Stimulated activated naive CD8-positive, alpha-beta T cell treated with anti-CD3 and anti-CD28 coated beads, Interleukin-15, amount 100 ng/mL, for 72 hours (primary cell): Measurements from ENCODE around the gene KRT26.
A peak's percentile ranks its signal among the peaks of the same experiment; 100 is the strongest.

Source experiments
- ATAC-seq: fragments of 150-1000 bp; cut with Tn5 transposase; 2 replicates; pipeline ENCODE4 v1.10.0; 2021; ENCODE audit warnings: mild to moderate bottlenecking, moderate library complexity
- DNase-seq, 2 donors: peaks; one replicate each; pipeline ENCODE4 v3.0.0; 2021 to 2022
- H3K27ac Mint-ChIP-seq, 2 donors: one replicate each; pipeline ENCODE4 v1.8.0; 2022; ENCODE audit warnings: mild to moderate bottlenecking in 2 of 2, mixed read lengths in 2 of 2, moderate library complexity in 2 of 2
- H3K27me3 Mint-ChIP-seq: one replicate; pipeline ENCODE4 v1.8.0; 2022; ENCODE audit warnings: mixed read lengths
- H3K4me1 Mint-ChIP-seq: one replicate; pipeline ENCODE4 v1.8.0; 2022; ENCODE audit warnings: mild to moderate bottlenecking, mixed read lengths
- H3K4me3 Mint-ChIP-seq, 2 donors: one replicate each; pipeline ENCODE4 v1.8.0; 2022; ENCODE audit warnings: mild to moderate bottlenecking in 2 of 2, mixed read lengths in 2 of 2, moderate library complexity in 1 of 2
- H3K9me3 Mint-ChIP-seq, 2 donors: one replicate each; pipeline ENCODE4 v1.8.0; 2022; ENCODE audit warnings: mixed read lengths in 2 of 2

KRT26 gene

GRCh38 chr17:40803617-40804082 lies 31.6 kb upstream of the KRT26 start:
- H3K27ac Mint-ChIP-seq = no peak overlapping the region
- H3K4me3 Mint-ChIP-seq = no peak overlapping the region
- ATAC-seq = peak; percentile 92
- H3K9me3 Mint-ChIP-seq = no peaks in the 10 kb centered on the region
- no peaks in the 10 kb centered on the region for H3K4me1 Mint-ChIP-seq
- peak; percentile 71 to 78 for DNase-seq
- peaks cover 37% of the 10 kb centered on the region for H3K27me3 Mint-ChIP-seq

DNA sequence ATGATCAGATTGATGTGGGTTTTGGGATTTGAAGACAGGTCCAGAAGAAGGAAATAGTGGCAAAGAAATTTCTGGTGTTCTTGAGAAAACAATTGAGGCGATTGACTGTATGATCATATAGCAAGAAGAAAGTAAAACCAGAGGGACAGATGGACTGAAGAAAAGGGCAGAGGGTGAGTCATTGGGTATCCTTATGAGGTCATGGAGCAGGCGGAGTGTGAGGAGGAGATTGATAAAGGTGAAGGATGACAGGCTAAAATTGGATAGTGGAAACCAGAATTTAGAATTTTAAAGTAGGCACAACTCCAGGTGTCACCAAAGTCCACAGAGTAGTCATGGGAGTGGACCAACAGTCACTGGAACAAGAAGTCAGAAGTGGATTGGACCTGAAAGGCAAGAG lies 29.2 kb upstream of the KRT26 start:
- H3K9me3 Mint-ChIP-seq = no peaks in the 10 kb centered on the region
- no peak overlapping the region for H3K4me3 Mint-ChIP-seq
- DNase-seq (no peak), ATAC-seq (no peak)
- H3K27ac Mint-ChIP-seq = no peak overlapping the region
- H3K4me1 Mint-ChIP-seq = no peaks in the 10 kb centered on the region
- peaks cover 20% of the 10 kb centered on the region for H3K27me3 Mint-ChIP-seq

GRCh38 chr17:40800381-40800780 lies 28.4 kb upstream of the KRT26 start:
- ATAC-seq (no peak), DNase-seq (no peak)
- Mint-ChIP-seq H3K4me1 (no peaks in the 10 kb centered on the region), H3K4me3 (no peak overlapping the region), H3K27ac (no peak overlapping the region), H3K27me3 (peaks cover 26% of the 10 kb centered on the region), H3K9me3 (no peaks in the 10 kb centered on the region)

GRCh38 chr17:40799859-40800258 lies 27.9 kb upstream of the KRT26 start, which contains the start of gene KRT28:
Gene KRT28 (minus strand): TSS chr17:40799959. CDS start chr17:40799893, 66 bp downstream.
- no peak within 1 kb of the TSS for H3K27ac Mint-ChIP-seq
- peaks cover 27% of the 10 kb centered on the region for H3K27me3 Mint-ChIP-seq
- H3K4me1 Mint-ChIP-seq = no peaks in the 10 kb centered on the region
- no peak within 1 kb of the TSS for H3K4me3 Mint-ChIP-seq
- DNase-seq (no peak), ATAC-seq (no peak)
- H3K9me3 Mint-ChIP-seq = no peaks in the 10 kb centered on the region

GRCh38 chr17:40796846-40797245 lies 24.8 kb upstream of the KRT26 start:
- Mint-ChIP-seq H3K27me3 (peaks cover 33% of the 10 kb centered on the region), H3K9me3 (no peaks in the 10 kb centered on the region), H3K27ac (no peak overlapping the region), H3K4me1 (no peaks in the 10 kb centered on the region), H3K4me3 (no peak overlapping the region)
- ATAC-seq = no peak
- DNase-seq = no peak

DNA sequence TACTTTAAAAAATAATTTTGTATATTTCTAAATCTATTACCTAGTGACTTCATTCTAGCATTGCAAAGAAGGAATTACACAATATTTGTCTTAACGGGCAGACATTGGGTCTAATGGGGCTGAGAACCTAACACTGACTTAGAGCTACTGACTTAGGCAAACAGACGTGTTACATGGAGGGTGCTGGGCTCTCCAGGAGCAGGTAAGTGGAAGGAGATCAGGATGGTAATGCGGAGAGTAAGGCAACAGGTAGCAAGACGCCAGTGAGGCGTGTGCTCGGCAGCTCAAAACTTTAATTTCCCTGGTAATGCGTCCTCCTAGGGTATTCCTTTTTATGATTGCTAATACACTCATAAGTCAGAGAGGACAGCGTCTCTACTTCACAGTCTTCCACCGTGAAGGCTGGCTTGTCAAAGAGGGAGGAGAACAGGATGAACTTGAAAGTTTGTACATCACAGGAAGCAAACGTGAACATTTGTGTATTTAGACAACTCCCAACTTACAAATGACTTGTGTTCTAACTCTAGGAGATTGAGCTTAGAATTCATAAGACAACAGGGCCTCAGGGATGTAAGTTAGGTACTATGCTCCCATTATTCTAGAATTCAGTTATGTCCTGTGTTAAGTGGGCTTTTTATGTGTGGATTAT lies 23.1 kb upstream of the KRT26 start:
- Mint-ChIP-seq H3K27me3 (peaks cover 33% of the 10 kb centered on the region), H3K4me1 (no peaks in the 10 kb centered on the region), H3K4me3 (no peak overlapping the region), H3K9me3 (no peaks in the 10 kb centered on the region), H3K27ac (peak overlapping the region in 1 of 2 donors; percentile 79)
- no peak for DNase-seq
- ATAC-seq = no peak

GRCh38 chr17:40794466-40794865 lies 22.5 kb upstream of the KRT26 start:
- no peak for DNase-seq
- no peak for ATAC-seq
- Mint-ChIP-seq H3K9me3 (no peaks in the 10 kb centered on the region), H3K4me1 (no peaks in the 10 kb centered on the region), H3K27me3 (peaks cover 33% of the 10 kb centered on the region), H3K4me3 (no peak overlapping the region), H3K27ac (no peak overlapping the region)

DNA sequence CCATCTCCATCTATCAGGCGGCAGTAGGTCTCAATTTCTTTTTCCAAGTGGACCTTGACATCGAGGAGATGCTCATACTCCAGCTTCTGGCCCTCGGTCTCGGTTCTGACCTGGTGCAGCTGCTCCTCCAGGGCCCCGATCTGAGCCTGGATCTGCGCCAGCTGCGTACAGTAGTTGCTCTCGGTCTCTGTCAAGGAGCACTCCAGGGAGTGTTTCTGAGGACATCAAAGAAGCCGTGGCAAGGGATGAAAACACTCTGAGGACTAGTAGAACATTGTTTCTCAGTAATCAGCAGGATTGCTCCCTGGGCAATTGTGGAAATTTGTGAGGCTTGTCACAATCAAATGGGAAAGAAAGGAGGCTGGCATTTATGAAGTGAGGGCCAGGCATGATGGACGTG lies 21.8 kb upstream of the KRT26 start:
- DNase-seq = no peak

GRCh38 chr17:40791787-40792436 lies 19.9 kb upstream of the KRT26 start:
- Mint-ChIP-seq H3K4me1 (no peaks in the 10 kb centered on the region), H3K4me3 (no peak overlapping the region), H3K27me3 (peaks cover 33% of the 10 kb centered on the region), H3K9me3 (no peaks in the 10 kb centered on the region), H3K27ac (no peak overlapping the region)
- ATAC-seq (no peak), DNase-seq (no peak)

More for the DNA sequence above, 21.8 kb upstream of the KRT26 start:
- no peaks in the 10 kb centered on the region for H3K4me1 Mint-ChIP-seq
- H3K9me3 Mint-ChIP-seq = no peaks in the 10 kb centered on the region
- H3K27me3 Mint-ChIP-seq = peaks cover 33% of the 10 kb centered on the region
- H3K27ac Mint-ChIP-seq = no peak overlapping the region
- ATAC-seq = no peak
- H3K4me3 Mint-ChIP-seq = no peak overlapping the region

DNA sequence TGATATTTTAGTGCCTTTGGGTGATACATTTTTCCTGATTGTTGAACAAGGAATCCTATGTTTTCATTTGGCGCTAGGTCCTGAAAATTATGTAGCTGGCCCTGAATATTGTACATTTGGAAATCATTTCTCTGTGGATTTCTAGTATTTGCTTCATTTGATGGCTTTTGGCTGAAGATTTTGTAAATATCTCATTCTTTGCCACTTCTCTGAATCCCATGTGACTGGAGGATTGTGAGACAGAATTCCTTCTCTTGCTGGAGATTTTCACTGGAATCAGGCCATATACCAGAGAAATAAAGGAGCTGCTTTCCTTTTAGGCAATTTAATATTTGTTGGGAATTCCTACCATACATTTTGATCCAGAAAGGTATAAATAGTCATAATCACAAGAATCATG lies 19.1 kb upstream of the KRT26 start:
- no peaks in the 10 kb centered on the region for H3K4me1 Mint-ChIP-seq
- H3K4me3 Mint-ChIP-seq = no peak overlapping the region
- H3K27ac Mint-ChIP-seq = no peak overlapping the region
- H3K27me3 Mint-ChIP-seq = peaks cover 25% of the 10 kb centered on the region
- ATAC-seq (no peak), DNase-seq (no peak)
- H3K9me3 Mint-ChIP-seq = no peaks in the 10 kb centered on the region

GRCh38 chr17:40782450-40782849 lies 10.4 kb upstream of the KRT26 start, which contains the start of gene KRT27:
Gene KRT27 (minus strand): TSS chr17:40782550. CDS start chr17:40782493, 57 bp downstream.
- no peak within 1 kb of the TSS for H3K27ac Mint-ChIP-seq
- no peaks in the 10 kb centered on the region for H3K9me3 Mint-ChIP-seq
- DNase-seq (no peak), ATAC-seq (no peak)
- H3K4me3 Mint-ChIP-seq = no peak within 1 kb of the TSS
- H3K4me1 Mint-ChIP-seq = peaks cover 6% of the 10 kb centered on the region
- H3K27me3 Mint-ChIP-seq = peaks cover 31% of the 10 kb centered on the region

DNA sequence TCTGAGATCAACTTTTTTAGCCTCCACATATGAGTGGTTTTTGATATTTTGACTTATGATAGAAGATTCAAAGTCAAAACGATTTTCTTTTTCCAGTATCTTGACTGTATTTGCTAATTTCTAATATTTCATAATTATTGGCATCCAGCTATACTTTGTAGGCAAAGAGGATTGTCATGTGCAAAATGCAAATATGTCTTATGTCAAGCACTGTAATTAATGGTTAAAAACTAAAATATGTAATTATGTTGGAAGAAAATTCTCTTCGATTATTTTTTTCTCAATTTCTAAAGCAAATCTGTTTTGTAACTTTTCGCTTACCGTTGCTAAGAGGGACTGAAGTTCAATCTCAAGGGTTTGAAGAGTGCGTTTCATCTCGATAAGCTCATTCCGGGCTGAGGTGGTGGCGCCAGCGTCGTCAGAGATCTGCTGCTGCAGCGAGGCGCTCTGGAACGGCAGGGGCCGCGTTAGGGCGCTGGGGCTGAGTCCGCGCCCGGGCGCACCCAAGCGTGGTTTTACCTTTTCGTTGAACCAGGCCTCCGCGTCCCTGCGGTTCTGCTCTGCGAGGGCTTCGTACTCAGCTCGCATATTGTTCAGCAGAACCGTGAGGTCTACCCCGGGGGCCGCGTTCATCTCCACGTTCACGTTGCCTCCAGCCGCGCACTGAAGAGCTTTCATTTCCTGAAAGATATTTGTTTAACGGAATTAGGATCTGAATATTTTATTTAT lies 7.3 kb upstream of the KRT26 start:
- peak; percentile 54 for ATAC-seq
- Mint-ChIP-seq H3K4me3 (peak overlapping the region; percentile 63 to 69), H3K27ac (no peak overlapping the region), H3K27me3 (peaks cover 47% of the 10 kb centered on the region), H3K4me1 (peaks cover 6% of the 10 kb centered on the region), H3K9me3 (no peaks in the 10 kb centered on the region)
- peak in 1 of 2 donors; percentile 26 for DNase-seq

- Mint-ChIP-seq H3K27me3 (peaks cover 47% of the 10 kb centered on the region), H3K27ac (no peak overlapping the region), H3K4me1 (peaks cover 6% of the 10 kb centered on the region), H3K9me3 (no peaks in the 10 kb centered on the region), H3K4me3 (no peak overlapping the region)
- no peak for ATAC-seq
- DNase-seq = no peak
Measured at GRCh38 chr17:40778461-40778860, 6.5 kb upstream of the KRT26 start.

GRCh38 chr17:40777971-40778370 lies 6.0 kb upstream of the KRT26 start:
- no peak for DNase-seq
- no peak for ATAC-seq
- Mint-ChIP-seq H3K27ac (no peak overlapping the region), H3K9me3 (no peaks in the 10 kb centered on the region), H3K4me3 (no peak overlapping the region), H3K4me1 (peaks cover 6% of the 10 kb centered on the region), H3K27me3 (peaks cover 47% of the 10 kb centered on the region)

GRCh38 chr17:40777459-40777858 lies 5.5 kb upstream of the KRT26 start:
- Mint-ChIP-seq H3K27me3 (peaks cover 51% of the 10 kb centered on the region), H3K4me3 (no peak overlapping the region), H3K9me3 (no peaks in the 10 kb centered on the region), H3K4me1 (peaks cover 6% of the 10 kb centered on the region), H3K27ac (no peak overlapping the region)
- ATAC-seq = no peak
- DNase-seq = no peak

DNA sequence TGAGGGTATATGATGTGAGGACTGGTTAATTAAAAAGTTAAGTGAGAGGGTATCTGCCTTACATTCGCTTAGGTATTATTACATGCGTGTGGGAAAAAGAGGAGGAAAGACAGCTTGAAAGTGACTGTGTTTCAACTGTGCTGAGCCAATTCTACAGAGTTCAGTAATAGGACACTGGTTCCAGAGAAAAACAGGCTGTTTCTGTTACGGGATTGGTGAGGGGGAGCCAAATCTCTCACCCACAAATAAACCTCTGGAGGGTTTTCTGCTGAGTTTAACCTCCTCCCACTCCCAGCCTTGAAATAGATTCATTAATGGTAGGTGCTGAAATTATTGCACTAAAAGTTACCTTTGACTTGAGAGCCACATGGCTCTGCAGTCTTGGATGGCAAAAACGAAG lies 3.9 kb upstream of the KRT26 start:
- DNase-seq = no peak
- Mint-ChIP-seq H3K9me3 (no peaks in the 10 kb centered on the region), H3K27me3 (peaks cover 55% of the 10 kb centered on the region), H3K4me1 (peaks cover 6% of the 10 kb centered on the region), H3K4me3 (no peak overlapping the region), H3K27ac (no peak overlapping the region)
- ATAC-seq = no peak
